GM13976 (cell line): ENCODE measurements around the gene ENTPD6.
A peak's percentile ranks its signal among the peaks of the same experiment; 100 is the strongest.

Experiments used
- DNase-seq: peaks from one replicate; pipeline ENCODE4 v3.0.0; 2012; ENCODE audit warnings: low spot score
- in situ Hi-C: fragments of 300-500 bp; cut with MboI; formaldehyde crosslinking; loops from one replicate; pipeline ENCODE4 v1.12.0; 2022; ENCODE audit warnings: low sequenced_read_pairs, mixed read lengths, inconsistent platforms; ENCODE audit not compliant: unreplicated experiment
- TF ChIP-seq, protein P1 (sequence below): IDR thresholded peaks from 2 replicates; pipeline ENCODE4 v1.5.1; 2012; ENCODE audit warnings: borderline replicate concordance, mild to moderate bottlenecking; ENCODE audit not compliant: insufficient read depth; ENCODE audit errors: extremely low read depth, missing control alignments, control extremely low read depth

Gene ENTPD6

DNA sequence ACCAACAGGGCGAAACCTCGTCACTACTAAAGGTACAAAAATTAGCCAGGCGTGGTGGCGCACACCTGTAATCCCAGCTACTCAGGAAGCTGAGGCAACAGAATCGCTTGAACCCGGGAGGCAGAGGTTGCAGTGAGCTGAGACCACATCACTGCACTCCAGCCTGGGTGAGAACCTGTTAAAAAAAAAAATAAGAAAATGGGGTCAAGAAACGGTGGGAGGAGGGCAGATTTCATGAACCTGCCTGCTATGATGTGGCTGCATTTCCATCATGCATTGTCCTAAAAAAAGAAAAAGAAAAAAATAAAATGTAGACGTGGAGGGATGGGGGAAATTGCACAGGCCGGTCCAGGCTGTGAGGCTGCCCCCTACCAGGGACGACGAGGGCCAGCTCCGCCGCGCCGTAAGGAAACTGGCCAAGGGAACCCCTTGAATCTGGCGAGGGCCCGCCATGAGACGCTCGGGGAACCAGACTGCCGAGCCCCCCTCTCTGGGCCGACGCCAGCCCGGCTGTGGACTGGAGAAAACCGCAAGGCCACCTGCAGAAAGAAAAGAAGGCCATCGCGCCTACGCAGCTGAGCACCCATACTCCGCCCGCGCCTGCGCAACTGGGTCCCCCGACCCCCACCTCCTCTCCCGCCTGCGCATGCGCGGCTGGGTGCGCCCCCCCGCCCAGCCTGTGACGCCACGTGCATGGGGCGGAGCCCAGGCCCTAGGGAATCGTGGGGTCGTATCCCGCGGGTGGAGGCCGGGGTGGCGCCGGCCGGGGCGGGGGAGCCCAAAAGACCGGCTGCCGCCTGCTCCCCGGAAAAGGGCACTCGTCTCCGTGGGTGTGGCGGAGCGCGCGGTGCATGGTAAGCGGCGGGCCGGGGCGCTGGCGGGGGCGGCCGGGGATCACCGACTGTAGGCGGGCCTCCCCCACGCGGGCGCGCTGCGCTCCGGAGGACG lies at the start of gene ENTPD6:
ENTPD6 (plus strand) TSS at position 699 of the 948 bp plus-strand sequence. CDS start 10,825 bp downstream, outside the sequence.
- TF ChIP-seq, protein P1, sequence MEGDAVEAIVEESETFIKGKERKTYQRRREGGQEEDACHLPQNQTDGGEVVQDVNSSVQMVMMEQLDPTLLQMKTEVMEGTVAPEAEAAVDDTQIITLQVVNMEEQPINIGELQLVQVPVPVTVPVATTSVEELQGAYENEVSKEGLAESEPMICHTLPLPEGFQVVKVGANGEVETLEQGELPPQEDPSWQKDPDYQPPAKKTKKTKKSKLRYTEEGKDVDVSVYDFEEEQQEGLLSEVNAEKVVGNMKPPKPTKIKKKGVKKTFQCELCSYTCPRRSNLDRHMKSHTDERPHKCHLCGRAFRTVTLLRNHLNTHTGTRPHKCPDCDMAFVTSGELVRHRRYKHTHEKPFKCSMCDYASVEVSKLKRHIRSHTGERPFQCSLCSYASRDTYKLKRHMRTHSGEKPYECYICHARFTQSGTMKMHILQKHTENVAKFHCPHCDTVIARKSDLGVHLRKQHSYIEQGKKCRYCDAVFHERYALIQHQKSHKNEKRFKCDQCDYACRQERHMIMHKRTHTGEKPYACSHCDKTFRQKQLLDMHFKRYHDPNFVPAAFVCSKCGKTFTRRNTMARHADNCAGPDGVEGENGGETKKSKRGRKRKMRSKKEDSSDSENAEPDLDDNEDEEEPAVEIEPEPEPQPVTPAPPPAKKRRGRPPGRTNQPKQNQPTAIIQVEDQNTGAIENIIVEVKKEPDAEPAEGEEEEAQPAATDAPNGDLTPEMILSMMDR: peak; percentile 2
- DNase-seq: peak; percentile 98
- in situ Hi-C loops: loop anchor here (25.0 kb wide), 1 partner anchor 192 kb away; the partner anchor contains the start of gene ABHD12

GRCh38 chr20:25146976-25147375 lies 48.5 kb upstream of the ENTPD6 start:
- in situ Hi-C loops: no loop called here
- TF ChIP-seq, protein P1: no peak
- no peak for DNase-seq

GRCh38 chr20:25147716-25148115 lies 47.8 kb upstream of the ENTPD6 start:
- TF ChIP-seq, protein P1: no peak
- DNase-seq: no peak
- in situ Hi-C loops: no loop called here

- DNase-seq: no peak
- in situ Hi-C loops: no loop called here
- TF ChIP-seq, protein P1: no peak
Observed at GRCh38 chr20:25148181-25148981, 47.1 kb upstream of the ENTPD6 start.

DNA sequence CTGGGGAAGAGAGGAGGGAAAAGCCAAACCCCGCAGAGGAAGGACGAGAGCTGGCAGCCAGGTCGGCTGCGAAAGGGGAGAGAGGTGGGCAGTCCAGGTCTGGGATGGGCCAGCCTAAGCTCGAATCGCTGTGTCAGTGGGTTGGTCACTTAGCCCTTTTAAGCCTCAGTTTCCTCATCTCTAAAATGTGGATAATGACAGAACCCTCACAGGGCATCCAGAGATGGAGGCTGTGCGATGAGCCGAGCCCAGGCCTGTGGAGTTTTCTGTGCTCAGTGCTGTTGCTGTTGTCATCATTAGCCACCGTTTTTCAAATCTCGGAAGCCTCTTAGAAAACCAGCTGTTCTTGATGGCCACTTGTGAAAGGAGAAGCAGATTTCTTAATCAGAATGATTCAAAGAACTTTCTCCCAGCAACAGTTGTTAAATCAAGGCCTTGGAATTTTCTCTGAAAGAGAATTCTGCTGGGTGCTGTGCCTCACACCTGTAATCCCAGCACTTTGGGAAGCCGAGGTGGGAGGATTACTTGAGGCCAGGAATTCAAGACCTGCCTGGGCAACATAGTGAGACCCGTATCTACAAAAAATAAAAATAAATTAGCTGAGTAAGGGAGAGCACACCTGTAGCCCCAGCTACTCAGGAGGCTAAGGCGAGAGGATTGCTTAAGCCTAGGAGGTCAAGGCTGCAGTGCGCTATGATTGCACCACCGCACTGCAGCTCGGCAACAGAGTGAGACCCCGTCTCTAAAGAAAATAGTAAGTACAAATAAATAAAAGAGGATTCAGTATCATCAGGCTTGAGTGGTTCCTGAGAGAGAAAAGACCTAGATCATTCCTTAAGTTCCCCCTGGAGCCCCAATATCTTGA lies 46.3 kb upstream of the ENTPD6 start:
- TF ChIP-seq, protein P1: no peak
- no peak for DNase-seq
- in situ Hi-C loops: no loop called here
